Activated naive CD4-positive, alpha-beta T cell treated with anti-CD3 and anti-CD28 coated beads, Interleukin-2, amount 10 ng/mL, durations not matched to agents 7 days and 5 days (primary cell): Measurements from ENCODE around the gene OR51B2.
"Not testable (repeated sequence)": the region's sequence is repeated elsewhere in the genome, so short reads cannot be mapped to it uniquely, and the experiment has no call there.

Experiments
- CTCF ChIA-PET: fragments of 350-600 bp; sonication (Branson Sonifier 250); formaldehyde crosslinking; loops from one replicate; lab custom pipeline; 2021; ENCODE audit warnings: antibody characterized with exemption; lab: Charles Lee
- DNase-seq: peaks from one replicate; pipeline ENCODE4 v3.0.0-alpha.2; 2020
- H3K27ac Mint-ChIP-seq: one replicate; pipeline ENCODE4 v1.8.0; 2021; ENCODE audit warnings: mild to moderate bottlenecking, moderate library complexity, mixed read lengths
- H3K27me3 Mint-ChIP-seq: one replicate; pipeline ENCODE4 v1.8.0; 2021; ENCODE audit warnings: mild to moderate bottlenecking, mixed read lengths
- H3K36me3 Mint-ChIP-seq: one replicate; pipeline ENCODE4 v1.8.0; 2021; ENCODE audit warnings: mixed read lengths
- H3K4me1 Mint-ChIP-seq: one replicate; pipeline ENCODE4 v1.8.0; 2021; ENCODE audit warnings: mixed read lengths
- H3K4me3 Mint-ChIP-seq: one replicate; pipeline ENCODE4 v1.8.0; 2021; ENCODE audit warnings: mild to moderate bottlenecking, moderate library complexity, mixed read lengths
- H3K9me3 Mint-ChIP-seq: one replicate; pipeline ENCODE4 v1.8.0; 2021; ENCODE audit warnings: mixed read lengths

OR51B2 gene

GRCh38 chr11:5324197-5324596 is at the start of gene OR51B2:
OR51B2 (minus strand) TSS chr11:5324297; CDS start chr11:5324297, 0 bp downstream.
- no peak for DNase-seq

GRCh38 chr11:5369789-5370188 is 45.7 kb upstream of the OR51B2 start:
- Mint-ChIP-seq H3K27ac (no peak overlapping the region), H3K4me1 (no peaks in the 10 kb centered on the region), H3K4me3 (no peak overlapping the region), H3K36me3 (no peaks in the 10 kb centered on the region), H3K9me3 (no peaks in the 10 kb centered on the region), H3K27me3 (peaks cover 3% of the 10 kb centered on the region)
- DNase-seq: no peak
- CTCF ChIA-PET: no interaction called here

More at GRCh38 chr11:5324197-5324596, at the start of gene OR51B2:
- Mint-ChIP-seq H3K27me3 (no peaks in the 10 kb centered on the region), H3K36me3 (no peaks in the 10 kb centered on the region), H3K4me1 (no peaks in the 10 kb centered on the region), H3K27ac (no peak within 1 kb of the TSS), H3K9me3 (no peaks in the 10 kb centered on the region), H3K4me3 (no peak within 1 kb of the TSS)
- CTCF ChIA-PET: no interaction called here

DNA sequence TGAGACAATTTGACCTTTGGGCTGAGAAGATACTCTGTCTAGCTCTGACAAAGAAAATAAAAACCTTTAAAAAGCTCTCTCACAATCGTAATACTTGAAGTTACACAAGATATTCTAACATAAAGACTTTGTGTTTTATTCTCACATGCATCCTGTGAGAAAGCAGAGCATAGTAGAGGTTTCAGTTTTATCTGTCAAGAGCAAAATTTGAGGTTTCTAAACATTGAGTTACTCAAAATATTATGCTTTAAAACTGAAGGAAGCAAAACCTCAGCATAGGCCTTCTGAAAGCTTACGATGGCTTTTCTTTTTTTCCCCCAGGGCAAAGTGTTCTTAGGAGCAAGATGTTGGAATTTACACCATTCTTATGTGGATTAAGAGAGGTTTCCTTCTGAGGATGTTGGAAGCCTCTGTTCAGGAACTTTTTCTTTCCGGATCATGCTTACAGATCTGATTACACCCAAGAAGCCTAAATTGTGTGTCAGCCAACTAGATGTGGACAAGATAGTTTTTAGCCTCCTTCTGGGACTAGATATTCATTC is 44.5 kb upstream of the OR51B2 start:
- H3K36me3 Mint-ChIP-seq: no peaks in the 10 kb centered on the region
- no peaks in the 10 kb centered on the region for H3K9me3 Mint-ChIP-seq
- no peak overlapping the region for H3K4me3 Mint-ChIP-seq
- CTCF ChIA-PET: no interaction called here
- H3K27ac Mint-ChIP-seq: no peak overlapping the region
- no peaks in the 10 kb centered on the region for H3K4me1 Mint-ChIP-seq
- peaks cover 3% of the 10 kb centered on the region for H3K27me3 Mint-ChIP-seq
- DNase-seq: no peak

DNA sequence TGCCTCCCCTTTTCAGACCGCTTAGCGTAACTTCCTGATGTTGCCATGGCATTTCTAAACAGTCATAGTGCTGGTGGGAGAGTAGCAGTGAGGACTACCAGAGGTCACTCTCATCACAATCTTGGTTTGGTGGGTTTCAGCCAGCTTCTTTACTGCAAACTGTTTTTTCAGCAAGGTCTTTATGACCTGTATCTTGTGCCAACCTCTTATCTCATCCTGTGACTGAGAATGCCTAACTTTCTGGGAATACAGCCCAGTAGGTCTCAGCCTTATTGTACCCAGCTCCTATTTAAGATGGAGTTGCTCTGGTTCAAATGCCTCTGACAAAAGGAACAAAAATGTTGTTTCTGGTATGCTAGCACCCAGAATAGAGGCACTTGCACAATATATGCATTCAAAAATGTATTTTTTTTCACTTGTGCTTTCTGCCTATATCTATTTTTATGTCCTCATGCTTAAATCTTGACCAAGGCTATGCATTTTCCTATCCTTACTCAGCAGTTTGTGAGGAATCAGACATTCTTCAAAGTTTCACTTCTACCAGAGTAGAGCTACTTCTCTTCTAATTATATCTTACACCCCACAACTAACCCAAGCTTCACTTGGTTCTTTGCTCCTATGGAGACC is 43.5 kb upstream of the OR51B2 start:
- DNase-seq: no peak
- H3K27me3 Mint-ChIP-seq: peaks cover 3% of the 10 kb centered on the region
- H3K27ac Mint-ChIP-seq: no peak overlapping the region
- no peaks in the 10 kb centered on the region for H3K9me3 Mint-ChIP-seq
- CTCF ChIA-PET: no interaction called here
- no peaks in the 10 kb centered on the region for H3K4me1 Mint-ChIP-seq
- H3K4me3 Mint-ChIP-seq: no peak overlapping the region
- no peaks in the 10 kb centered on the region for H3K36me3 Mint-ChIP-seq

GRCh38 chr11:5366856-5367255 is 42.8 kb upstream of the OR51B2 start:
- H3K9me3 Mint-ChIP-seq: no peaks in the 10 kb centered on the region
- H3K36me3 Mint-ChIP-seq: no peaks in the 10 kb centered on the region
- CTCF ChIA-PET: no interaction called here
- peaks cover 3% of the 10 kb centered on the region for H3K27me3 Mint-ChIP-seq
- H3K4me3 Mint-ChIP-seq: no peak overlapping the region
- H3K4me1 Mint-ChIP-seq: no peaks in the 10 kb centered on the region
- no peak for DNase-seq
- H3K27ac Mint-ChIP-seq: no peak overlapping the region

DNA sequence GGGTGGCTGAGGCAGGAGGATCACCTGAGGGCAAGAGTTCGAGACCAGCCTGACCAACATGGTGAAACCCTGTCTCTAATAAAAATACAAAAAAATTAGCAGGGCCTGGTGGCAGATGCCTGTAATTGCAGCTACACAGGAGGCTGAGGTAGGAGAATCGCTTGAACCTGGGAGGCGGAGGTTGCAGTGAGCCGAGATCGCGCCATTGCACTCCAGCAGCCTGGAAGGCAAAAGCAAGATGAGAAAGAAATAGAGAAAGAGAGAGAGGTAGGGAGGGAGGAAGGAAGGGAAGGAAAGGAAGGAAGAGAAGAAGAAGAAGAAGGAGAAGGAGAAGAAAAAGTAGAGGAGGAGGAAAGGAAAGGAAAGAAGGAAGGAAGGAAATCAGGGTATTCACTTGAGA is 42.3 kb upstream of the OR51B2 start:
- CTCF ChIA-PET, H3K27me3 Mint-ChIP-seq, H3K27ac Mint-ChIP-seq, H3K4me1 Mint-ChIP-seq, DNase-seq, H3K9me3 Mint-ChIP-seq, H3K4me3 Mint-ChIP-seq, H3K36me3 Mint-ChIP-seq: not testable (repeated sequence)

DNA sequence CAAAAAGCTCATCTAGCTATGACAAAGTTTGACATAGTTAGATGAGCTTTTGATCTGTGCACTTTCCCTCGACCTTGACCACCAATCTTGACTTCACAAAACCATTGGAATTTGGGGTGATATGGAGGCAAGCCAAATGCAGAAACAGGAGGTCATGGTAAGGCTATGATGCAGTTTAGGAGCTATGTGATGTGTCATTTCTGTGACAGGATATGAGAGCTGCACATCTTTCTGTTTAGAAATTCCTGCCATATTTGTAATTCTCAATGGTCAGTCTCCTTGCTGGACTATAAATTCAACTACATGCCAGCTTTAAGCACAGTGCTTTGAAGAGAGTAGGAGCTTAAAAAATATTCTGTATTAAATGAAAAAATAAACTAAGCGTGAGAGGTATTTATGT is 40.1 kb upstream of the OR51B2 start:
- H3K4me3 Mint-ChIP-seq: no peak overlapping the region
- no peak overlapping the region for H3K27ac Mint-ChIP-seq
- CTCF ChIA-PET: no interaction called here
- H3K4me1 Mint-ChIP-seq: no peaks in the 10 kb centered on the region
- H3K36me3 Mint-ChIP-seq: no peaks in the 10 kb centered on the region
- peaks cover 3% of the 10 kb centered on the region for H3K27me3 Mint-ChIP-seq
- H3K9me3 Mint-ChIP-seq: no peaks in the 10 kb centered on the region
- DNase-seq: no peak

- DNase-seq: no peak
- Mint-ChIP-seq H3K9me3 (no peaks in the 10 kb centered on the region), H3K27me3 (peaks cover 3% of the 10 kb centered on the region), H3K27ac (no peak overlapping the region), H3K4me3 (no peak overlapping the region), H3K36me3 (no peaks in the 10 kb centered on the region), H3K4me1 (no peaks in the 10 kb centered on the region)
- CTCF ChIA-PET: no interaction called here
These were observed 39.6 kb upstream of the OR51B2 start for GRCh38 chr11:5363679-5364078.

- Mint-ChIP-seq H3K36me3 (no peaks in the 10 kb centered on the region), H3K27ac (no peak overlapping the region), H3K9me3 (no peaks in the 10 kb centered on the region), H3K27me3 (peaks cover 3% of the 10 kb centered on the region), H3K4me3 (no peak overlapping the region), H3K4me1 (no peaks in the 10 kb centered on the region)
- DNase-seq: no peak
- CTCF ChIA-PET: no interaction called here
These were observed 38.0 kb upstream of the OR51B2 start for GRCh38 chr11:5362017-5362625.

GRCh38 chr11:5356031-5356430 is 31.9 kb upstream of the OR51B2 start:
- H3K36me3 Mint-ChIP-seq, H3K9me3 Mint-ChIP-seq, H3K4me1 Mint-ChIP-seq, DNase-seq, H3K27ac Mint-ChIP-seq, CTCF ChIA-PET, H3K27me3 Mint-ChIP-seq, H3K4me3 Mint-ChIP-seq: not testable (repeated sequence)

DNA sequence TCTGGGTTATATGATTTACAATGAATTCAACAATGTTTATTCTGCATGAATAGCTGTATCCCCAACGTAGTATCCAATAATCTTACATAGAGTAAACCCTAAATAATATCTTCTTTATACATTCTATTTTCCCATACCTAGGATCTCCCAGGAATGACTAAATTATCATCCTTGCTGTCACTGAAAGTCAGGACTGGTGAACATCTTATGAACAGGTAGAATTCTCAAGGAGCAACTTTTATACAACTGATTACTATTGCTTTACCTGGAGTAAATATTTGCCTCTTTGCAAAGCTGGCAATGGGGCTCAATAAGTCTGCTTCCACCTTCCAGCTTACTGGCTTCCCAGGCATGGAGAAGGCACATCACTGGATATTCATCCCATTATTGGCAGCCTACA is 27.1 kb upstream of the OR51B2 start, which contains the start of gene OR51B6:
Gene OR51B6, plus strand, starts transcription at position 301 of the 400 bp plus-strand sequence. Its CDS starts 0 bp downstream, at position 301.
- CTCF ChIA-PET: no interaction called here
- H3K9me3 Mint-ChIP-seq: no peaks in the 10 kb centered on the region

DNA sequence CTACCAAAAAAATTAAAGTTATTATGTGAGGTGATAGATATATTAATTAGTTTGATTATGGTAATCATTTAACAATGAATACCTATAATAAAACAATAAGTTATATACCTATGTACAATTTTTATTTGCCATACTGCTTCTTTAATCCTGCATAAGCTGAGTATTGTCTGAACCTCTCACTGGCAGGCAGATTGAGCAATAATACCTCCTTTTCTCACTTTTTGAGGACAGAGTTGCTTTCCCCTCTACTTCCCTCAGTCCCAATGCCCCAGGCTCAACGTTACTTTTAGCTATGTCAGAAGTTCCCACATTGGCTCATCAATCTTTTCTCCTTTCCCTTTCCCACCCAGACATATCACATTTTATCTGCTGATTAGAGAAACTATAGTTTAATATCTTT is 25.5 kb upstream of the OR51B2 start:
- CTCF ChIA-PET: no interaction called here
- H3K4me1 Mint-ChIP-seq: no peaks in the 10 kb centered on the region
- H3K27me3 Mint-ChIP-seq: no peaks in the 10 kb centered on the region
- no peaks in the 10 kb centered on the region for H3K36me3 Mint-ChIP-seq
- H3K9me3 Mint-ChIP-seq: no peaks in the 10 kb centered on the region
- DNase-seq: no peak
- no peak overlapping the region for H3K4me3 Mint-ChIP-seq
- no peak overlapping the region for H3K27ac Mint-ChIP-seq

More for the DNA sequence above, 27.1 kb upstream of the OR51B2 start, which contains the start of gene OR51B6:
- H3K4me3 Mint-ChIP-seq: no peak within 1 kb of the TSS
- no peaks in the 10 kb centered on the region for H3K36me3 Mint-ChIP-seq
- no peak within 1 kb of the TSS for H3K27ac Mint-ChIP-seq
- H3K4me1 Mint-ChIP-seq: no peaks in the 10 kb centered on the region
- no peaks in the 10 kb centered on the region for H3K27me3 Mint-ChIP-seq
- DNase-seq: no peak

- DNase-seq: no peak
- Mint-ChIP-seq H3K4me1 (no peaks in the 10 kb centered on the region), H3K36me3 (no peaks in the 10 kb centered on the region), H3K9me3 (no peaks in the 10 kb centered on the region), H3K27ac (no peak overlapping the region), H3K4me3 (no peak overlapping the region), H3K27me3 (no peaks in the 10 kb centered on the region)
- CTCF ChIA-PET: no interaction called here
These were observed 24.6 kb upstream of the OR51B2 start for GRCh38 chr11:5348551-5349194.

GRCh38 chr11:5345831-5346230 is 21.7 kb upstream of the OR51B2 start:
- no peak for DNase-seq
- H3K9me3 Mint-ChIP-seq: no peaks in the 10 kb centered on the region
- H3K4me3 Mint-ChIP-seq: no peak overlapping the region
- H3K36me3 Mint-ChIP-seq: no peaks in the 10 kb centered on the region
- H3K4me1 Mint-ChIP-seq: no peaks in the 10 kb centered on the region
- no peak overlapping the region for H3K27ac Mint-ChIP-seq
- no peaks in the 10 kb centered on the region for H3K27me3 Mint-ChIP-seq
- CTCF ChIA-PET: interaction anchor here (0.9 kb wide), 1 partner anchor 27 kb away, joined by 3 read pairs; no protein-coding TSS in a partner anchor
